ENCODE measurements around the gene CILP2.

The CILP2 gene

DNA sequence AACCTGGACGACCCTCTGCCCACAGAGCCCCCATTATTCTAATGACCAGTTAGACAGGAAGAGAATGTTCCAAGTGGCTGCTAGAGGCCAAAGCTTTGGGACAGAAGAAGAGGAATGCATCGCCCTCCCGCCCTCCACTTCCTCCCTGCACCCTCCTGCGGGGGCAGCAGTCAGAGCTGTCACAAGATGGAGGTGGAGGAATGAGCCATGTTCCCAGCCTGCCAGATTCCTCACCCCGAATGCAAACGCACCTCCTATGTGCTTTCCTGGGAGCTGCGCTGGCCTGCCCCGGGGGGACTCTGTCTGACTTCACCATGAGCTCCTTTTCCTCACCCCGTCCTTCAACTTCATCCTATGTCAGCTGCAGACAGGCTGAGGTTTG lies 7.7 kb upstream of the CILP2 start:
- no peak for DNase-seq (ENCODE audit: low spot score)

DNA sequence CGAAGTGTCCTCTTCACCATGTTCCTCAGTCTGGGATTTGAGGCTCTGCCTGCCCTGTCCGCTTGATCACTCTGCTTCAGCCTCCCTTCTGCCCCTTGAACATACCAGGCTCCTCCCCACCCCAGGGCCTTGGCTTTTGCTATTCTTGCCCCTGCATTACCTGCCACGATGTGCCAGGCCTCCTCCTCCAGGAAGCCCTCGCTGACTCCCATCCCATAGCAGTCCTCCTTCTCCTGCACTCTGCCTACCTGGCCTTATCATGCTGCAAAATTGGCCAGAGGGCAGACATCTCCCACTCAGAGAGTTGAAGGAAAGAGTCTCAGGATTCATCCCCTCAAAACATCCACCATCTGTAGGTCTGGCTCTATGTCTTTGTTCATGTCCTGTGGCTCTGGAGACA lies 7.2 kb upstream of the CILP2 start:
- DNase-seq (ENCODE audit: low spot score), result no peak

DNA sequence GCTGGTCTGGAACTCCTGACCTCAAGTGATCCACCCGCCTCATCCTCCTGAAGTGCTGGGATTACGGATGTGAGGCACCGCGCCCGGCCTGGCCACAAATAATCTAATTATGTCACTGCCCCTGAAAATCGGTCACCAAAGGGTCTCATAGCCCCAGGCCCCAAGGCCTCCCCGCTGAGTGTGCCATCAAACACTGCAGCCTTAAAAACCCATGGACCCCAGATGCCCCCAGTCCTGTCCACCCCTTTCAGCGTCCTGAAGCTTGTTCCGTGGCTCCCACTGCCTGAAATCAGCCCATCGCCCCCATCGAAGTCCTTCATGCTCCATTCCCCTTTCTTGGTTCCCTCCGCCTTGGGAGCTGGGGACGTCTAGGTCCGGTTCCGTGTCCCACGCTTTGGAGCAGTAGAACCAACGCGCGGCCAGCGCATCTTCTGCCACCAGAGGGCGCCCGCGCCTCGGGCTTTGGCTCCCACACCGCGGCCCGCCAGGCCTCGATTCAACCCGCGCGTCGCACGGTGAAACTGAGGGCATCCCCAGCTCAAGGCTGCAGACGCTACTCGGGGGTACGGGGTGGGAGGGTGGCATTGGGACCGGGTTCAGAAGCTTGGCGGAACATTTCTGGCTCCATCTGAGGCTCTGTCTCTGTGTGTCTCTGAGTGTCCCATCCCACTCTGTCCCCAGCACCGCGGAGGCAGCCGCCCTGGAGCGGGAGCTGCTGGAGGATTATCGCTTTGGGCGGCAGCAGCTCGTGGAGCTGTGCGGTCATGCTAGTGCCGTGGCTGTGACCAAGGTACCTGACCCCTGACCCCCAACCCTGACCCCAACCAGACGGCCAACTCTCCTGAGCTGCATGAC lies 5.9 kb upstream of the CILP2 start:
- peak; percentile 61 for DNase-seq (ENCODE audit: low spot score)

DNA sequence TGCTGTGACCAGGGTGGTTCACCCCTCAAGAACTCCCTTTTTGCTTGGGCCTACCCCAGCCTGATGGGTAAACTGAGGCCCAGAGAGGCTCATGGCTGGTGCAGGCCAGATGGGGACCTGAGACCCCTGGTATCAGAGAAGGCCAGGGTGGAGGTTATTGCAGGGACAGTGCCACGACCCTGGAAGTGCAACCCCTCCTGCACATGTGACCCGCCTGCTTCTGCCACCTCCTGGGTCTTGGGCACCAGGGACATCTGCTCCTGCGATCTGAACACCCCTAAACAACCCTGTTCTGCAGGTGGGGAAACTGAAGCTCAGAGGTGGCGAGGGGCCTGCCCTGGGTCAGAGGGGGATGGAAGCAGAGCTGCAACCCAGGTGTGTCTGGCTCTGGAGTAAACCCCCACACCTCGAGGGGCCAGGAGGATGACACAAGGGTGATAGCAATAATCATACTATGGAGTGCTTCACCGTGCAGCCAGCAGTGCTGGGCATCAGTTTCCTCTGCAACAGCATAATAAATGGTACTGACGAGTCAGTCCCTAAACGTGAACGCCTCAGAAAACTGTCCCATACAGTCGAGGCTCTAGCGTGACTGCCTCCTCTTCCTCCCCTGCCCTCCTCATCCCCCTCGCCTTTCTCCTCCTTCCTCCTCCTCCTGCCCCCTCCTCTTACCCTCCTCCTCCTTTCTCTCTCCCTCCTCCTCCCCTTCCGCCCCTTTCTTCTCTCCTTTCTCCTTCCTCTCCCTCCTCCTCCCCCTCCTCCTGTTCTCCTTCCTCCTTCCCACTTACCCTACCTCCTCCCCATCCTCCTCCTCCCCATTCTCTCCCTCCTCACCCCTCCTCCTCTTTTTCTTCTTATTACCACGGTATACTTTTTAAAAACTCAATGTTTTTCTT lies 5.0 kb upstream of the CILP2 start:
- no peak for DNase-seq (ENCODE audit: low spot score)

DNA sequence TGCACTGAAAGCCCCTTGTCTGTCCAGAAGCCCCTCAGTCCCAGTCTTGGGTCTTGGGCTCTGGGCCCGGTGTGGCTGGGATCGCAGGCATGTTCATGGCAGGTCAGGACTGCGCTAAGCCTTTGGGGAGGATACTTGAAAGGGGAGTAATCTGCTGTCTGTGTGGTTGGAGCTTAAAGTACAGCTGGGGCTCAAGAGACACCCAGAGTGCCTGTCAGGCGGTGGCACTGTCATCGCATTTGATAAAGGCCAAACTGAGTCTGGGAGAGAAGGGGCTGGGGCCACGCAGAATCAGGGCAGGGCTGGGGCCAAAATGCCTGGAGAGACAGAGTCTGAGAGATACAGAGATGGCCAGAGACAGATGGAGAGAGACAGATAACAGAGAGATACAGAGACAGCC lies 4.2 kb upstream of the CILP2 start:
- no peak for DNase-seq (ENCODE audit: low spot score)

DNA sequence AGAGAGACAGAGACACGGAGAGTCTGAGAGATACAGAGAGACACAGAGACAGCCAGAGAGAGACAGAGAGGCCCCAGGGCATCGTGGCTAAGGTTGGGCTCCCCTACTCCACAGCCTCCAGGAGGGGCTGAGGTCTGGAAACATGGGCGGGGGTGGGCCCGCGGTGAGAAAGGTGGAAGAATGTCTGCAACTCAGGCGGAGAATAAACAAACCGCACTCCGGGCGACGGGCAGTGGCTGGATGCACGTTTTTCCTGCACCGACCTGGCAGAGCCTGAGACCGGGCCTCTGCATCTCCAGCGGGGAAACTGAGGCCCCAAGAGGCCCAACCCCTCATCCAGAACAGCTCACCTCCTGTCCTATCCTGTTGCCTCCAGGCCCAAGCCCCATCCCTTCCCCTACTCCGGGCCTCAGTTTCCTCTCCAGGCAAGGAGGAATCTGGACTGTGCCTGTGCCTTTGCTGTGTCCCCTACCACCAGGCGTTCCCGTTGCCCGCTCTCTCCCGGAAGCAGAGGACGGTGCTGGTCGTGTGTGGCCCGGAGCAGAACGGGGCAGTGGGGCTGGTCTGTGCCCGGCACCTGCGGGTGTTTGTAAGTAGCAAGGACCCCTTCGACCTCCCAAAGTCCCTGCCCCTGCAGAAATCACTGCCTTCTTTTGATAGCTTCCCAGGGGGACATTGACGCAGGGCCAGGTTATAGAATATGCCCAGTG lies 3.4 kb upstream of the CILP2 start:
- no peak for DNase-seq (ENCODE audit: low spot score)

DNA sequence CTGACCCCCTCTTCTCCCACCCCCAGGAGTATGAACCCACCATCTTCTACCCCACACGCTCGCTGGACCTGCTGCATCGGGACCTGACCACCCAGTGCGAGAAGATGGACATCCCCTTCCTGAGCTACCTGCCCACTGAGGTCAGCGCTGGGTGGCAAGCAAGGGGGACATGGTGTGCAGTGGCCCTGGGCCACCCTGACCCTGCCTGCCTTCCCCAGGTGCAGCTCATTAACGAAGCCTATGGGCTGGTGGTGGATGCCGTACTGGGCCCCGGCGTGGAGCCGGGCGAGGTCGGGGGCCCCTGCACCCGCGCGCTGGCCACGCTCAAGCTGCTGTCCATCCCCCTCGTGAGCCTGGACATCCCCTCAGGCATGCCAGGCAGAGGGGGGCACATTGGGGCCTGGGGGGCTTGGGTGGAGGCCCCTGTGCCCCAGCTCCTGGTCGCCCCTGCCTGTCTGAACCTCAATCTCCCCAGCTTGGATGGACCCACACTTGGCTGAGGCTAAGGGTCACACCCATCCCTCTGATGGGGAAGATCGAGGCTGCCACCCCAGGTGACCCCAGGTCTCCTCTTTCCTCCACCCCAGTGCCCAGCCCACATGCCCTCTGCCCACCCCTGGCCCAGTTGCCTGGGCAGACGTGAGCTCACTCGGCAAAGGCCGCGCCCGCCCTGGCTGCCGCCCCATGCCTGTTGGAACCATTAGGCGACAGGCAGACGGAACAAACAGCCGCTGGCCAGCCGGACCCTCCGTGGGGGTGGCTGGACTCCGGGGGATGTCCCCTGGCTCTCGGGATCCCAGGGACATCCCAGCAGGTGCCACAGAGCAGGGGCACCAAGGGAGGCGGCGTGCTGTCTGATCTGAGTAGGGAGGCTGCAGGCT lies 2.5 kb upstream of the CILP2 start:
- no peak for DNase-seq (ENCODE audit: low spot score)

DNA sequence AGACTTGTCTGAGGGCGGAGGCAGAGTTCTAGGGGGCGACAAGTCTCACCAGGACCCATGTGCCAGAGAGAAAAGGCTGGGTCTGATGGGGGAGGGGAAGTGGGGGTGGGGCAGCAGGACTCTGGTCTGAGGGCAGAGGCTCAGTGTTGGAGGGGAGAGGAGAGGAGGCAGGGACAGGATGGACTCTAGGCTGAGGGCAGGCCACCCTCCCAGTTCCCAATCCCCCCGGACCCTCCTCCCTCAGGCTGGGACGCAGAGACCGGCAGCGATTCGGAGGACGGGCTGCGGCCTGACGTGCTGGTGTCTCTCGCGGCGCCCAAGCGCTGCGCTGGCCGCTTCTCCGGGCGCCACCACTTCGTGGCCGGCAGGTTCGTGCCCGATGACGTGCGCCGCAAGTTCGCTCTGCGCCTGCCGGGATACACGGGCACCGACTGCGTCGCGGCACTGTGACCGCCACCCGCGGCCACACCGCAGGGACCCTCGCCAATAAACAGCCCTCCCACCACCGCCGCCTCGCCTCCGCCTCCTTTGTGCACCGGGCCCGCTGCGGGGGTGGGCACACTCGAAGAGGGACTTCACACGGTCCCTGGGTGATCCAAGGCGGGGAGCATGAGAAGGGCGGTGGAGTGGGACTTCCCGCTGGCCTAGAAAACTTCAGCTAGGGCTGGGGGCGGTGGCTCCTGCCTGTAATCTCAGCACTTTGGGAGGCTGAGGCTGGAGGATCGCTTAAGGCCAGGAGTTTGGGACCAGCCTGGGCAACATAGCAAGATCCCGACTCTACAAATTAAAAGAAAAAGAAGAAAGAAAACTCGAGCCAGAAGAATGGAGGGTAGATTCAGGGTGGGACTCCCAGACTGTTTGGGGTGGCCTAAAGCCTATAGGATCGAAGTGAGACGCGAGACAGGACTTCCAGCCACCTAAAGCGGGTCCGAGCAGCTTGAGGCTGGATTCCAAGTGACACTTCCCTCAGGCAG lies 703 bp upstream of the CILP2 start:
- DNase-seq (ENCODE audit: low spot score), result no peak

DNA sequence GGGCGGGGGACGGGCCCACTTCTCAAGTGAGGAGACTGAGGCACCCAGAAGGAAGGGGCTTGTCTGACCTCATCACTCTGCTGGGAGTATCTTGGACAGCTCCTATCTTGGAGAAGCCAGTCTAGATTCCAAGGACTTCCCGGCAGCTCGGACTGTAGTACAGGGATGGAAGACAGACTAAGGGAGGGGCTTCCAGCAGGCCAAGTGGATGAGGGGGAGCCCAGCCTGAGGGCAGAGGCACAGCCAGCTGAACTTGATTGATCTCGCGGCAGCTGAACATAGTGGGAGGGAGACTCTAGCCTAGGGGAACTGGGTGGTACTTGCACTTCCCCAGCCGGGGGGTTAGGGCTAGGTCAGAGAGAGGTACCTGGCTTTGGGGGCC lies 711 bp downstream of the CILP2 start:
- DNase-seq (ENCODE audit: low spot score), result no peak

DNA sequence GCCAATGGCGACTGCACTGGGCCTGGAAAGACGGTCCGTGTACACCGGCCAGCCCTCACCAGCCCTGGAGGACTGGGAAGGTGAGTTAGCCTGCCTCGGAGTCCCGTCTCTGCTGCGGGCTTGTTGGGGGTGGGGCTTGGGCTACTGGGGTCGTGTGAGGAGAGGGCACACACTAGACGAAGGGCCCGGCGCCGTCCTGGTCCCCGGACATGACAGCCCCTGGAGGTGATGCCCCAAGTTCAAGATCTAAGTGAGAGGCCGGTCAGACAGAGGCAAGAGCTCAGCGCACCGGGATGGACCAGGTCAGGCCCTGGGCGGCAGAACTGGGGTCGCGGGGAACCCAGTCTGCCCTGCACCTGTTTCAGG lies 1.6 kb downstream of the CILP2 start:
- no peak for DNase-seq (ENCODE audit: low spot score)

DNA sequence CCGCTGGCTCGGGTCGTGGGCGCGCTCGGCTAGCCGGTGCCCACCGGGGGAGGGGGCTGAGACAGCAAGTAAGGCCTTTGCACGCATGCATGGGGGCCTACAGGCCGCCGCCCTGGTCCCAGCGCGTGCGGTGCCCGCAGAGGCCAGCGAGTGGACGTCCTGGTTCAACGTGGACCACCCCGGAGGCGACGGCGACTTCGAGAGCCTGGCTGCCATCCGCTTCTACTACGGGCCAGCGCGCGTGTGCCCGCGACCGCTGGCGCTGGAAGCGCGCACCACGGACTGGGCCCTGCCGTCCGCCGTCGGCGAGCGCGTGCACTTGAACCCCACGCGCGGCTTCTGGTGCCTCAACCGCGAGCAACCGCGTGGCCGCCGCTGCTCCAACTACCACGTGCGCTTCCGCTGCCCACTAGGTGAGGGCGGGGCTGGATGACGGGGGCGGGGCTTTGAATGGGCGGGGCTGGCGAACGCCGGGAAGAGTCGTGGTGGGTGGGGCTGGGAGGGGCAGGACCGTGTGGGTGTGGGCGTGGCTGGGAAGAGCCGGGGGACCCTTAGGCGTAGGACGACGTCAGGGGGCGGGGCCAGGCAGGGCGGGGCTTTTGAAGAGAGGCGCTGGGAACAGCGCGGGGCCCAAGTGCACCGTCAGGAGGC lies 2.1 kb downstream of the CILP2 start:
- peak; percentile 26 for DNase-seq (ENCODE audit: low spot score)

DNA sequence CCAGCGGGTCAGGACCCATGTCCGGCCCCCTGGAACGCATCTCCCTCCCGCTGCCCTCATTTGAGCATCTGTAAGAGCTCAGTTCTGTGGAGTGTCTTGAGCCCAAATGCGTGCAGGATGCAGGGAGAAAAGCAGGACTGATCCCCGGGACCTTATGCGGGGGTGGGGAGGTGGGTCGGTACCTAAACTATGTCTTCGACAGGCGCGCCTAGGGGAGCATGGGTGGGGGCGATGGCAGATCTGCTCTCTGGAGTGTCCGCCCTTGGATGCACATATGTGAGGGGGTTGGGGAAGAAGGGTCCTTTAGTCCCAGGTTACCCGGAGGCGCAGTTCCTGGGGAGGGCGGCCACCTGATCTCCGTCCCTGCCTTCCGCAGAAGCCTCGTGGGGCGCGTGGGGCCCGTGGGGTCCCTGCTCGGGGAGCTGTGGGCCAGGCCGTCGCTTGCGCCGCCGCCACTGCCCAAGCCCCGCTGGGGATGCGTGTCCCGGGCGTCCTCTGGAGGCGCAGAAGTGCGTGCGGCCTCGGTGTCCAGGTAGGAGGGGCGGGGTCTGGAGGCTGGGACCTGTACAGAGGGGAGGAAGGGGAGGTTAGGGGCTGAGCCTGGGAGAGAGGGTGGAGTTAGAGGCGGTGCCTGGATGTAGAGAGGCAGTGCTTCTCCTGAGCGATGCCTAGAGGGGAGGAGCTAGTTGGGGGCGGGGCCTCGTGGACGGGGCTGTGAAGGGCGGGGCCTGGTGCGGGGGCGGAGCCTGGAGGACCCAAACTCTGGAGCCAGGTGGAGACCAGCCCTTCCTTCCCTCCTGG lies 2.9 kb downstream of the CILP2 start:
- DNase-seq (ENCODE audit: low spot score), result no peak

DNA sequence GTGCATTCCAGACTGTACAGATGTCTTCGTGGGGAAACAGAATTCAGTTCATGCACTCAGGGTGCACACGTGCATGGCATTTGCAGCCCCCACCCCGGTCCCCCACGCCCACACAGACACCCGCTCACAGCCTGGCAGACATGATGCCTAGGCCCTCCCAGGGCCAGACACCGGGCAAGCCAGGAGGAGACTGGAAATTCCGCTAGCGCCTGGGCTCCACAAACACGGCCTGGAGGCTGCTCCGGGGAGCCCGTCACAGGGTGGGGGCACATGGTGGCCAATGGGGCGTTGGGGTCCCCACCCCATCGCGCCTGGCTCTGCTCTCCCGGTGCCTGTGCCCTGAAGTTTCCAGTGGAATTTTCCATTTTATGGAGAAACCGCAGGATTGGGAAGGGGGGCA lies 3.6 kb downstream of the CILP2 start:
- no peak for DNase-seq (ENCODE audit: low spot score)

DNA sequence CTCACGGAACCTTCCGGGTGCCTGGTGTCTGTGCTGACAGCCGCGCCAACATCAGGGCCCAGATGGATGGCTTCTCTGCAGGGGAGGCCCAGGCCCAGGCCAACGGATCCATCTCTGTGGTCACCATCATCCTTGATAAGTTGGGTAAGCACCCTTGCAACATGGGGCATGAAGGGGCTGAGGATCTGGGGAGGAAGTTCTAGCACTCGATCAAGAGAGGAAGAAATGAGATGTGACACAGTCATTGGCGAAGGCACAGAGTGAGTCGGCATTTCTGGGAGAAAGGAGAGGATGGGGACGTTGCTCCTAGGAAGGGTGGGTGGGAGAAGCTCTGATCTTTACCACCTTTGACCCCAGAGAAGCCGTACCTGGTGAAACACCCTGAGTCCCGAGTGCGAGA lies 4.4 kb downstream of the CILP2 start:
- no peak for DNase-seq (ENCODE audit: low spot score)

DNA sequence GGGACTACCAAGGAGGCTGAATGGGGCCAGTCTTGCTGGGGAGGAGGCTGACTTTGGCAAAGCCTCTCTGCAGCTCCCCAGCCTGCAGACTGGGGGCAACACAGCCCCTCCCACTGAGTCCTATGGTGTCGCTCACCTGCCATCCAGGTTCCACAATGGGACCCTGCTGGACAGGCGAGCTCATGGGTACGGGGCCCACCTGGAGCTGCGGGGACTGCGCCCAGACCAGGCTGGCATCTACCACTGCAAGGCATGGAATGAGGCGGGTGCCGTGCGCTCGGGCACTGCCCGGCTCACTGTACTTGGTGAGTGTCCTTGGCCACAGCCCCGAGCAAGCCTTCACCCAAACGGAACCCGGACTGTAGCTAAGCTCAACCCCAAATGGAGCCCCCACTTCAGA lies 5.0 kb downstream of the CILP2 start:
- no peak for DNase-seq (ENCODE audit: low spot score)

DNA sequence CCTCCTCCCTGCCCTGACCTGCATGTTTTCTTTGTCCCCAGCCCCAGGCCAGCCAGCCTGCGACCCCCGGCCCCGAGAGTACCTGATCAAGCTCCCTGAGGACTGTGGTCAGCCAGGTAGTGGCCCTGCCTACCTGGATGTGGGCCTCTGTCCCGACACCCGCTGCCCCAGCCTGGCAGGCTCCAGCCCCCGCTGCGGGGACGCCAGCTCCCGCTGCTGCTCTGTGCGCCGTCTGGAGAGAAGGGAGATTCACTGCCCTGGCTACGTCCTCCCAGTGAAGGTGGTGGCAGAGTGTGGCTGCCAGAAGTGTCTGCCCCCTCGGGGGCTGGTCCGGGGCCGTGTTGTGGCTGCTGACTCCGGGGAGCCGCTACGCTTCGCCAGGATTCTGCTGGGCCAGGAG lies 5.6 kb downstream of the CILP2 start:
- no peak for DNase-seq (ENCODE audit: low spot score)

DNA sequence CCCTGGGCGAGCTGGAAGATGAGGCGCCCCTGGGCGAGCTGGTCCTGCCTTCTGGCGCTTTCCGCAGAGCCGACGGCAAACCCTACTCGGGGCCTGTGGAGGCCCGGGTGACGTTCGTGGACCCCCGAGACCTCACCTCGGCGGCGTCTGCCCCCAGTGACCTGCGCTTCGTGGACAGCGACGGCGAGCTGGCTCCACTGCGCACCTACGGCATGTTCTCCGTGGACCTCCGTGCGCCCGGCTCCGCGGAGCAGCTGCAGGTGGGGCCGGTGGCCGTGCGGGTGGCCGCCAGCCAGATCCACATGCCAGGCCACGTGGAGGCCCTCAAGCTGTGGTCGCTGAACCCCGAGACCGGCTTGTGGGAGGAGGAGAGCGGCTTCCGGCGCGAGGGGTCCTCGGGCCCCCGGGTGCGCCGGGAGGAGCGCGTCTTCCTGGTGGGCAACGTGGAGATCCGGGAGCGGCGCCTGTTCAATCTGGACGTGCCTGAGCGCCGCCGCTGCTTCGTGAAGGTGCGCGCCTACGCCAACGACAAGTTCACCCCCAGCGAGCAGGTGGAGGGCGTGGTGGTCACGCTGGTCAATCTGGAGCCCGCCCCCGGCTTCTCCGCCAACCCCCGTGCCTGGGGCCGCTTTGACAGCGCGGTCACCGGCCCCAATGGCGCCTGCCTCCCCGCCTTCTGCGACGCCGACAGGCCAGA lies 6.3 kb downstream of the CILP2 start:
- DNase-seq (ENCODE audit: low spot score), result no peak

DNA sequence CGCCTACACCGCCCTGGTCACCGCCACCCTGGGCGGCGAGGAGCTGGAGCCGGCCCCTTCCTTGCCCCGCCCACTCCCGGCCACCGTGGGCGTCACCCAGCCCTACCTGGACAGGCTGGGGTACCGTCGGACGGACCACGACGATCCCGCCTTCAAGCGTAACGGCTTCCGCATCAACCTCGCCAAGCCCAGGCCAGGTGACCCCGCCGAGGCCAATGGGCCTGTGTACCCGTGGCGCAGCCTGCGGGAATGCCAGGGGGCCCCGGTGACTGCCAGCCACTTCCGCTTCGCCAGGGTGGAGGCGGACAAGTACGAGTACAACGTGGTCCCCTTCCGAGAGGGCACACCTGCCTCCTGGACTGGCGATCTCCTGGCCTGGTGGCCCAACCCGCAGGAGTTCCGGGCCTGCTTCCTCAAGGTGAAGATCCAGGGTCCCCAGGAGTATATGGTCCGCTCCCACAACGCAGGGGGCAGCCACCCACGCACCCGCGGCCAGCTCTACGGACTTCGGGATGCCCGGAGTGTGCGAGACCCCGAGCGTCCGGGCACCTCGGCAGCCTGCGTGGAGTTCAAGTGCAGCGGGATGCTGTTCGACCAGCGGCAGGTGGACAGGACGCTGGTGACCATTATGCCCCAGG lies 7.0 kb downstream of the CILP2 start:
- DNase-seq (ENCODE audit: low spot score), result no peak

Measured in kidney capillary endothelial cell (primary cell).